Progenitor cell of endocrine pancreas (in vitro differentiated cells): ENCODE data around the gene CCNA1. TPM values are rescaled to one million over a fixed set of nuclear protein-coding genes. Genes with fewer than 3 reads are reported as not detected.

Experiments used
- DNase-seq: peaks from one replicate; pipeline ENCODE4 v3.0.0; 2021; ENCODE audit warnings: low spot score; ENCODE audit not compliant: unreplicated experiment
- H3K27ac Mint-ChIP-seq: 2 replicates; pipeline ENCODE4 v1.8.0; 2021; ENCODE audit warnings: mild to moderate bottlenecking, moderate library complexity, mixed read lengths
- H3K27me3 Mint-ChIP-seq: 2 replicates; pipeline ENCODE4 v1.8.0; 2021; ENCODE audit warnings: mixed read lengths
- H3K36me3 Mint-ChIP-seq: 2 replicates; pipeline ENCODE4 v1.8.0; 2022; ENCODE audit warnings: mixed read lengths; ENCODE audit not compliant: insufficient read depth
- H3K4me1 Mint-ChIP-seq: 2 replicates; pipeline ENCODE4 v1.8.0; 2021; ENCODE audit warnings: low read depth, mixed read lengths
- H3K4me3 Mint-ChIP-seq: 2 replicates; pipeline ENCODE4 v1.8.0; 2021; ENCODE audit warnings: low read depth, mild to moderate bottlenecking, moderate library complexity, mixed read lengths
- H3K9me3 Mint-ChIP-seq: 2 replicates; pipeline ENCODE4 v1.8.0; 2021; ENCODE audit warnings: low read depth, mixed read lengths
- CTCF ChIP-seq: fragments of 200-600 bp; sonication (generic); IDR thresholded peaks from one replicate; pipeline ENCODE4 v1.5.0; 2021; ENCODE audit warnings: antibody characterized with exemption, mild to moderate bottlenecking; ENCODE audit not compliant: unreplicated experiment
- total RNA-seq: library from RNA; stranded (reverse); gene quantifications from 2 replicates; pipeline ENCODE4 v1.2.1, GENCODE V29; 2021

Gene CCNA1
- total RNA-seq, 1 donor from 2014 or later: 0.77 TPM

- no peak overlapping the region for H3K4me3 Mint-ChIP-seq
- peaks cover 14% of the 10 kb centered on the region for H3K27me3 Mint-ChIP-seq
- H3K36me3 Mint-ChIP-seq: no peaks in the 10 kb centered on the region
- peaks cover 4% of the 10 kb centered on the region for H3K4me1 Mint-ChIP-seq
- H3K27ac Mint-ChIP-seq: no peak overlapping the region
- DNase-seq: no peak
- no peaks in the 10 kb centered on the region for H3K9me3 Mint-ChIP-seq
- peak; percentile 51 for TF ChIP-seq CTCF
These were observed 21.2 kb downstream of the CCNA1 start for GRCh38 chr13:36453516-36453915.

- no peaks in the 10 kb centered on the region for H3K36me3 Mint-ChIP-seq
- H3K27me3 Mint-ChIP-seq: peaks cover 11% of the 10 kb centered on the region
- no peaks in the 10 kb centered on the region for H3K9me3 Mint-ChIP-seq
- no peak for TF ChIP-seq CTCF
- DNase-seq: no peak
- no peak overlapping the region for H3K27ac Mint-ChIP-seq
- no peak overlapping the region for H3K4me3 Mint-ChIP-seq
- peaks cover 4% of the 10 kb centered on the region for H3K4me1 Mint-ChIP-seq
These were observed 21.8 kb downstream of the CCNA1 start for GRCh38 chr13:36454121-36454520.

GRCh38 chr13:36454987-36455386 is 22.7 kb downstream of the CCNA1 start:
- TF ChIP-seq CTCF: no peak
- Mint-ChIP-seq H3K27ac (no peak overlapping the region), H3K4me3 (no peak overlapping the region)

GRCh38 chr13:36456577-36456976 is 24.3 kb downstream of the CCNA1 start:
- Mint-ChIP-seq H3K4me3 (no peak overlapping the region), H3K36me3 (no peaks in the 10 kb centered on the region), H3K27me3 (peaks cover 4% of the 10 kb centered on the region), H3K4me1 (peaks cover 4% of the 10 kb centered on the region), H3K9me3 (no peaks in the 10 kb centered on the region), H3K27ac (no peak overlapping the region)
- no peak for TF ChIP-seq CTCF
- no peak for DNase-seq

More at GRCh38 chr13:36454987-36455386, 22.7 kb downstream of the CCNA1 start:
- Mint-ChIP-seq H3K27me3 (peaks cover 11% of the 10 kb centered on the region), H3K9me3 (no peaks in the 10 kb centered on the region), H3K4me1 (peaks cover 4% of the 10 kb centered on the region), H3K36me3 (no peaks in the 10 kb centered on the region)
- no peak for DNase-seq

GRCh38 chr13:36461506-36461905 is 29.2 kb downstream of the CCNA1 start:
- peaks cover 8% of the 10 kb centered on the region for H3K9me3 Mint-ChIP-seq
- no peak for TF ChIP-seq CTCF
- no peaks in the 10 kb centered on the region for H3K27me3 Mint-ChIP-seq
- H3K4me3 Mint-ChIP-seq: no peak overlapping the region
- peaks cover 4% of the 10 kb centered on the region for H3K4me1 Mint-ChIP-seq
- H3K27ac Mint-ChIP-seq: no peak overlapping the region
- DNase-seq: no peak
- H3K36me3 Mint-ChIP-seq: no peaks in the 10 kb centered on the region
